Adrenal gland (tissue), 12 donors: ENCODE measurements around the gene SCO2. TPM values are rescaled to one million over a fixed set of nuclear protein-coding genes. Genes with fewer than 3 reads are reported as not detected.
A peak's percentile ranks its signal among the peaks of the same experiment; 100 is the strongest.

Source experiments
- DNase-seq, 7 donors: peaks; one replicate each; pipeline ENCODE4 v3.0.0-alpha.2; 2019 to 2020
- H3K27ac ChIP-seq, 5 donors: fragments of 200-600 bp; sonication (generic) in 4 of 5; 1 replicate in 3 of 5; 2 replicates in 2 of 5; pipeline versions ENCODE4 v1.5.1 to v1.8.0; 2016 to 2020; ENCODE audit warnings: mild to moderate bottlenecking in 1 of 5
- H3K27me3 ChIP-seq: fragments of 200-600 bp; 2 replicates; pipeline ENCODE4 v1.8.0; 2021
- H3K36me3 ChIP-seq, 2 donors: fragments of 200-600 bp; replicated peaks in 1 of 2; 1 replicate in 1 of 2; 2 replicates in 1 of 2; pipeline versions ENCODE4 v1.5.1 to v1.8.0; 2018 to 2022
- H3K4me1 ChIP-seq, 2 donors: fragments of 200-600 bp; replicated peaks in 1 of 2; 1 replicate in 1 of 2; 2 replicates in 1 of 2; pipeline versions ENCODE4 v1.5.1 to v1.8.0; 2018 to 2021
- H3K4me3 ChIP-seq, 4 donors: fragments of 200-600 bp; sonication (generic) in 3 of 4; one replicate each; pipeline ENCODE4 v1.5.1; 2016 to 2018
- H3K9me3 ChIP-seq, 3 donors: fragments of 200-600 bp; sonication (generic) in 1 of 3; replicated peaks in 1 of 3; 1 replicate in 2 of 3; 2 replicates in 1 of 3; pipeline versions ENCODE4 v1.5.1 to v1.8.0; 2016 to 2021
- POLR2A ChIP-seq, 2 donors: fragments of 450-650 bp; IDR thresholded peaks; one replicate each; pipeline ENCODE4 v1.6.1; 2017; ENCODE audit warnings: antibody characterized with exemption in 2 of 2, mild to moderate bottlenecking in 2 of 2, moderate library complexity in 1 of 2
- WGBS, 4 donors: extraction: QIAGEN DNeasy Blood & Tissue Kit in 2 of 4; methylation state at CpG; one replicate each; pipeline versions ENCODE4 v1.1.5 to v1.1.7; 2013 to 2017; 5-methylcytosine and 5-hydroxymethylcytosine counted together
- intact Hi-C, 2 donors: fragments of 100-400 bp; cut with DNase I; formaldehyde crosslinking; loops; one replicate each; pipeline versions ENCODE4 v1.14.1 to v1.15.0; 2022 to 2023
- polyA plus RNA-seq, 3 donors: library from polyadenylated mRNA; stranded (reverse); fragments of 200-250 nt in 2 of 3; fragments of 350-450 nt in 1 of 3; fragmentation: Illumina TruSeq in 1 of 3; extraction: RNeasy Lipid Tissue Mini Kit (QIAGEN cat#74804) in 1 of 3; gene quantifications; one replicate each; pipeline ENCODE4 v1.2.3, GENCODE V29; 2013 to 2014
- total RNA-seq, 9 donors: library from RNA; depleted of rRNA in 4 of 9; stranded (reverse); fragments of >200 nt in 4 of 9; fragments of 120-200 nt in 1 of 9; fragmentation: NEBNext Ultra II Directional in 1 of 9; extraction: Animal tissue kit (Norgen Biotek cat#: 25700) in 1 of 9; gene quantifications; one replicate each; pipeline versions ENCODE4 v1.1.0 to v1.2.4, GENCODE V29; 2013 to 2023
- TF ChIP-seq, protein P1 (sequence below), 6 experiments: fragments of 450-650 bp in 4 of 6; fragments of 200-600 bp in 2 of 6; sonication (generic) in 1 of 6; IDR thresholded peaks; 1 replicate in 5 of 6; 2 replicates in 1 of 6; pipeline versions ENCODE4 v1.5.1 to v1.8.0; 2016 to 2021; ENCODE audit warnings: antibody characterized with exemption in 6 of 6, mild to moderate bottlenecking in 2 of 6, moderate library complexity in 1 of 6
- donor health status: healthy with polysubstance abuse.
- donor health status: Bipolar disorder and iron deficiency.
- donor health status: DM: yes; HTN: yes; CAD: no.
- donor health status: DM: no; HTN: no; CAD: no.
- donor health status: DM: no; HTN: no; CAD: no.
- donor health status: DM: yes; HTN: yes; CAD: no.

Gene SCO2
- total and polyA plus RNA-seq, 12 donors, result 0.78 to 7.8 (median 1.7) TPM; not detected in 3

DNA sequence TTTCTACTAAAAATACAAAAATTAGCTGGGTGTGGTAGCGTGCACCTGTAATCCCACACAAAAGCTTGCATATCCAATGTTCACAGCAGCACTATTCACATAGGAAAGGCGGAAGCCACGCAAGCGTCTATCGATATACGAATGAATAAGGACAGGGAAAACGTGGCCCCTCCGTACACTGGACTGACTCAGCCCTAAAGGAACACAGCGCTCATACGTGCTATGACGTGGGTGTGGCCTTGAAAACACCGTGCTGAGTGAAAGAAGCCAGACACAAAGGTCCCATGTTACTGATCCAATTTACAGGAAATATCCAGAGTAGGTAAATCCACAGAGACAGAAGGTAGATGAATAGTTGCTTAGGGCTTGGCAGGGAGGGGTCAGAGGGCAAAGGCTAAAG is 24.9 kb downstream of the SCO2 start:
- peak in 5 of 7 donors; percentile 49 to 68 (median 61) for DNase-seq
- WGBS, 4 donors, result 61 to 75% (median 63%) methylated on average over 12 of the region's 12 CpGs
- H3K9me3 ChIP-seq, result no peaks in the 10 kb centered on the region
- TF ChIP-seq, protein P1, sequence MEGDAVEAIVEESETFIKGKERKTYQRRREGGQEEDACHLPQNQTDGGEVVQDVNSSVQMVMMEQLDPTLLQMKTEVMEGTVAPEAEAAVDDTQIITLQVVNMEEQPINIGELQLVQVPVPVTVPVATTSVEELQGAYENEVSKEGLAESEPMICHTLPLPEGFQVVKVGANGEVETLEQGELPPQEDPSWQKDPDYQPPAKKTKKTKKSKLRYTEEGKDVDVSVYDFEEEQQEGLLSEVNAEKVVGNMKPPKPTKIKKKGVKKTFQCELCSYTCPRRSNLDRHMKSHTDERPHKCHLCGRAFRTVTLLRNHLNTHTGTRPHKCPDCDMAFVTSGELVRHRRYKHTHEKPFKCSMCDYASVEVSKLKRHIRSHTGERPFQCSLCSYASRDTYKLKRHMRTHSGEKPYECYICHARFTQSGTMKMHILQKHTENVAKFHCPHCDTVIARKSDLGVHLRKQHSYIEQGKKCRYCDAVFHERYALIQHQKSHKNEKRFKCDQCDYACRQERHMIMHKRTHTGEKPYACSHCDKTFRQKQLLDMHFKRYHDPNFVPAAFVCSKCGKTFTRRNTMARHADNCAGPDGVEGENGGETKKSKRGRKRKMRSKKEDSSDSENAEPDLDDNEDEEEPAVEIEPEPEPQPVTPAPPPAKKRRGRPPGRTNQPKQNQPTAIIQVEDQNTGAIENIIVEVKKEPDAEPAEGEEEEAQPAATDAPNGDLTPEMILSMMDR (IDR thresholded peaks at IDR 0.05), result no peak
- TF ChIP-seq POLR2A (IDR thresholded peaks at IDR 0.05), result no peak
- peaks cover 0 to 4% of the 10 kb centered on the region in 2 donors for H3K4me1 ChIP-seq
- H3K4me3 ChIP-seq, result no peak overlapping the region
- intact Hi-C loops, result no loop called here
- peak overlapping the region in 1 of 5 donors; percentile 12 for H3K27ac ChIP-seq
- H3K36me3 ChIP-seq, result peaks cover 0 to 26% of the 10 kb centered on the region in 2 donors
- no peaks in the 10 kb centered on the region for H3K27me3 ChIP-seq

DNA sequence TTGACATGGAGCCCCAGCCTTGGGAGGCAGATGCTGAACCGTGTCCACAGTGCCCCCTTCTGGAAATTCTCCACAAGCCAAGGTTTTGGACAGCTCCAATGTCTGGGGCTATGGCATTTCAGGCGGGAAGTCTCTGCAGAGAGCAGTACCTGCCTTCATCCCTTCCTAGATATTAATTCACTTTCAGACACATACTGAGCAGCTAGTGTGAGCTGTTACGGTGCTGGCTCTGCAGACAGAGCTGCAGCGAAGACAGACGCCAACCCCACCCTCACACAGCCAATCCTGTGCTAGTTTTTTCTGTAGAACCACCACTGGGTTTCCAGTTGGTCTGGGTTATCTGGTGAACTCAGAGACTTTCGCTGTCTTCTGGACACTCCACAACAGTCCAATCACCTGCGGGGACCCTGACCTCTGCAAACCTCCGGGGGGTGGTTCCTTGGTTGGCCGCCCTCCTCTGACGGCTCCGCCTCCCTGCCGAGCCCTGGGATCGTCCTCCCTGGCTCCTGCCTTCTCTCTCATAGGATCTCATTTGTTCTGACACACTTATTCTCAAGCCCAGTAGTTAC is 27.0 kb downstream of the SCO2 start:
- Histone ChIP-seq H3K4me3 (no peak overlapping the region), H3K36me3 (peaks cover 0 to 10% of the 10 kb centered on the region in 2 donors), H3K4me1 (peaks cover 0 to 4% of the 10 kb centered on the region in 2 donors), H3K9me3 (no peaks in the 10 kb centered on the region), H3K27me3 (no peaks in the 10 kb centered on the region), H3K27ac (no peak overlapping the region)
- intact Hi-C loops, result no loop called here
- peak; percentile 70 to 88 (median 76) for DNase-seq
- 2 to 16% (median 8%) methylated on average over 13 of the region's 13 CpGs for WGBS, 4 donors
- TF ChIP-seq, protein P1 (IDR thresholded peaks at IDR 0.05), result peak; percentile 46 to 69 (median 58)
- no peak for TF ChIP-seq POLR2A (IDR thresholded peaks at IDR 0.05)

DNA sequence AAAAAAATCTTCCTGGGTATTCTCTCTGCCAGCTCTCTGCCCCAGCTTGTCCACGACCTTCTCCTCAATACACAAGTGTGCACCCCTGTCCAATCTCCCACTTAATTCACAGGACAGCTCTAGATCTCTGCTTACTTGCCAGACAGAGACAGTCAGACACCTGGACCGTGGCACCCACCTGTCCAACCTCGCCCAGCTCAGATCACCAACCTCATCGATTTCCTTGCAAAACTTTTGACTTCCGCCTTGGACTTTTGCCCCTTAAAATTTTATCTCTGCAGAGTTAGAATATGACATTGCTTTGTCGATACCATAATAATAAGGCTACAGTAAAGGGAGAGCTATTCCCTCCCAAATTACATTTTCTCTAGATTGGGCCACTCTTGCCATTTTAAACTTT is 28.3 kb downstream of the SCO2 start:
- Histone ChIP-seq H3K27me3 (no peaks in the 10 kb centered on the region), H3K27ac (no peak overlapping the region), H3K4me3 (no peak overlapping the region), H3K4me1 (peaks cover 0 to 4% of the 10 kb centered on the region in 2 donors), H3K36me3 (no peaks in the 10 kb centered on the region), H3K9me3 (no peaks in the 10 kb centered on the region)
- 83 to 92% (median 86%) methylated on average over 6 of the region's 6 CpGs for WGBS, 4 donors
- no peak for DNase-seq
- TF ChIP-seq POLR2A (IDR thresholded peaks at IDR 0.05), result no peak
- TF ChIP-seq, protein P1 (IDR thresholded peaks at IDR 0.05), result no peak
- intact Hi-C loops, result no loop called here

DNA sequence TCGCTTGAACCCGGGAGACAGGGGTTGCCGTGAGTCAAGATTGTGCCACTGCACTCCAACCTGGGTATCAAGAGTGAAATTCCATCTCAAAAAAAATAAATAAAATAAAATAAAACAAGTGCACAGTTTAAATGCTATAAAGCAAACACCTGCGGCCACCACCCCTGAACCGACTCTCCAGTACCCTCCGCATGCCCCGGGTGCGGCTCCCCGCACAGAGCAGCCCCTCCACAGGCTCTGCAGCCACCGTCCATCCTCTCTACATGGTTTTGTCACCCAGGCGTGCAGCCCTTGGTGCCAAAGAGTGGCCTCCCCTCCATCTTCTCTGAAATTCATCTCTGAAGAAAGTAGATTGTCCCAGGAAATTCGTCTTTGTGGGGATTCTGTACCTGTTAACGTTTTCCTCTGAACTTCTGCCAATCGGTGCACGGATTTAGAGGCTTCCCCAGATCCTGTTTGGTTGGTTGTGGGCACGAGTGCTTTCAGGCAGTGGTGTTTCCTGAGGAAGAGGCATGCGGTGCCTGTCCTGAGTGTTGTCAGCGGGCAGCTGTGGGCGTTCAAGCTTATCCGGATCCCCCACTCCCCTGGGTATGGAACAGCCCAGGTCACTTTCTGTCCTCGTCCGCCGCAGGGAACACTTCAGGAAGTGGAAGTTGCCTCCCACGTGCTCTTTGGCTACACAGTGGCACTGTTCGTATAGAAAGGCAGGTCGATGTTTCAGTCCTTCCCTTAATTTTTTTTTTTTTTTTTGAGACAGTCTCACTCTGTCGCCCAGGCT is 34.7 kb downstream of the SCO2 start:
- WGBS, 4 donors, result 66 to 75% (median 70%) methylated on average over 24 to 27 of the region's 27 CpGs
- intact Hi-C loops, result no loop called here
- DNase-seq, result no peak

More for the DNA sequence above, 34.7 kb downstream of the SCO2 start:
- Histone ChIP-seq H3K36me3 (no peaks in the 10 kb centered on the region), H3K4me3 (no peak overlapping the region), H3K4me1 (no peaks in the 10 kb centered on the region), H3K9me3 (no peaks in the 10 kb centered on the region), H3K27ac (no peak overlapping the region), H3K27me3 (no peaks in the 10 kb centered on the region)
- no peak for TF ChIP-seq POLR2A (IDR thresholded peaks at IDR 0.05)
- TF ChIP-seq, protein P1 (IDR thresholded peaks at IDR 0.05), result no peak
